Measurements from ENCODE around the gene SETMAR.
"Not testable (repeated sequence)": the region's sequence is repeated elsewhere in the genome, so short reads cannot be mapped to it uniquely, and the experiment has no call there.

SETMAR gene

GRCh38 chr3:4281991-4282390, 21.2 kb upstream of the SETMAR start:
- TF ChIP-seq, protein P1, sequence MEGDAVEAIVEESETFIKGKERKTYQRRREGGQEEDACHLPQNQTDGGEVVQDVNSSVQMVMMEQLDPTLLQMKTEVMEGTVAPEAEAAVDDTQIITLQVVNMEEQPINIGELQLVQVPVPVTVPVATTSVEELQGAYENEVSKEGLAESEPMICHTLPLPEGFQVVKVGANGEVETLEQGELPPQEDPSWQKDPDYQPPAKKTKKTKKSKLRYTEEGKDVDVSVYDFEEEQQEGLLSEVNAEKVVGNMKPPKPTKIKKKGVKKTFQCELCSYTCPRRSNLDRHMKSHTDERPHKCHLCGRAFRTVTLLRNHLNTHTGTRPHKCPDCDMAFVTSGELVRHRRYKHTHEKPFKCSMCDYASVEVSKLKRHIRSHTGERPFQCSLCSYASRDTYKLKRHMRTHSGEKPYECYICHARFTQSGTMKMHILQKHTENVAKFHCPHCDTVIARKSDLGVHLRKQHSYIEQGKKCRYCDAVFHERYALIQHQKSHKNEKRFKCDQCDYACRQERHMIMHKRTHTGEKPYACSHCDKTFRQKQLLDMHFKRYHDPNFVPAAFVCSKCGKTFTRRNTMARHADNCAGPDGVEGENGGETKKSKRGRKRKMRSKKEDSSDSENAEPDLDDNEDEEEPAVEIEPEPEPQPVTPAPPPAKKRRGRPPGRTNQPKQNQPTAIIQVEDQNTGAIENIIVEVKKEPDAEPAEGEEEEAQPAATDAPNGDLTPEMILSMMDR (IDR thresholded peaks at IDR 0.05; ENCODE audit: borderline replicate concordance, insufficient read depth, low read depth, low read length) = no peak
- no peak overlapping the region for H3K4me3 ChIP-seq (ENCODE audit: low read depth, low read length)

GRCh38 chr3:4284865-4285264, 18.3 kb upstream of the SETMAR start:
- no peak overlapping the region for H3K4me3 ChIP-seq (ENCODE audit: low read depth, low read length)
- TF ChIP-seq, protein P1 (IDR thresholded peaks at IDR 0.05; ENCODE audit: borderline replicate concordance, insufficient read depth, low read depth, low read length) = no peak

DNA sequence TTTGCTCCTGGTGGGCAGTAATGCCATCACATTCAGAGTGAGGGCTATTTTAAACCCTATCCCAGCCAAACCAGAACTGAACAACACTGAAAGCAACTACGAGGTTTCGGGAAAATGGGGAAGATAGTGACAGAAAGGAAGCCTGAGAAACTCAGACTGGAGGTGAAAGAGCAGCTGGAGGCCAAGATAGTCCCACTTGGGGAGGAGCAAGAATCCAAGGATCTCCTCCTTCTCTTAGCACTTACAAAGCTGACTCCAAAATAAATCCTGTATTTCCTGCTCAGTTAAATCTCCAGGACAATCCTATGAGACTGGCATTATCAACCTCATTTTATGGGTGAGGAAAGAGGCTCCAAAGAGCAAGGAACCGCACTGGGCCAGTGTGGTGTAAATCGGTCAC, 14.1 kb upstream of the SETMAR start:
- TF ChIP-seq, protein P1 (IDR thresholded peaks at IDR 0.05; ENCODE audit: borderline replicate concordance, insufficient read depth, low read depth, low read length) = no peak

GRCh38 chr3:4290272-4290893, 12.8 kb upstream of the SETMAR start:
- TF ChIP-seq, protein P1 (IDR thresholded peaks at IDR 0.05; ENCODE audit: borderline replicate concordance, insufficient read depth, low read depth, low read length) = peak; percentile 78
- H3K4me3 ChIP-seq (ENCODE audit: low read depth, low read length) = no peak overlapping the region

More for the DNA sequence above, 14.1 kb upstream of the SETMAR start:
- no peak overlapping the region for H3K4me3 ChIP-seq (ENCODE audit: low read depth, low read length)

DNA sequence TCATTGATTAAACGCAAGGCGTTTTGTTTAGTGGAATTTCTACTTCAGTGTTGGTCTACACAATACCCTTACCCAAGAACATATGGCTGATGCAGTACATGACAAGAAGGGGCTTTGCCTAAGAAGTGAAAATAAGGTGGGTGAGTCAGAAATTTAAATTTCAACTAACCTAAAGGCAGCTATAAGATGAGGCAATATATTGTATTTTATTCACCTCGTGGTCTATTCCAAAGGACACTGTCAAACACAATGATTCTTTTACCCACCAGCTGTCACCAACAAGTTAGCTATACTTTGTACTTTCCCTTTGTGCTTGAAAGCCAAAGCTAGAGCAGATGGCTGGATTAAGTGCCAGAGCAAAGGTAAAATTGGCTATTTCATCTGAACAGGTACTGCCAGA, 10.9 kb upstream of the SETMAR start:
- TF ChIP-seq, protein P1 (IDR thresholded peaks at IDR 0.05; ENCODE audit: borderline replicate concordance, insufficient read depth, low read depth, low read length) = no peak

GRCh38 chr3:4294616-4295327, 8.4 kb upstream of the SETMAR start:
- TF ChIP-seq, protein P1 (IDR thresholded peaks at IDR 0.05; ENCODE audit: borderline replicate concordance, insufficient read depth, low read depth, low read length) = no peak
- no peak overlapping the region for H3K4me3 ChIP-seq (ENCODE audit: low read depth, low read length)

More for the DNA sequence above, 10.9 kb upstream of the SETMAR start:
- H3K4me3 ChIP-seq (ENCODE audit: low read depth, low read length) = no peak overlapping the region

GRCh38 chr3:4296454-4296853, 6.7 kb upstream of the SETMAR start:
- H3K4me3 ChIP-seq (ENCODE audit: low read depth, low read length) = not testable (repeated sequence)
